ENCODE data around the gene SIN3A. TPM values are rescaled to one million over a fixed set of nuclear protein-coding genes. Genes with fewer than 3 reads are reported as not detected.
"Not testable (repeated sequence)": the region's sequence is repeated elsewhere in the genome, so short reads cannot be mapped to it uniquely, and the experiment has no call there.

SIN3A gene
- polyA plus RNA-seq, 1 experiment: 39.5 TPM

- H3K27me3 ChIP-seq (ENCODE audit: control insufficient read depth, insufficient read depth, low read length): no peaks in the 10 kb centered on the region
- no peak overlapping the region for H3K4me3 ChIP-seq (ENCODE audit: low read depth, low read length)
- POLR2A ChIA-PET: no interaction called here
- H3K36me3 ChIP-seq (ENCODE audit: control insufficient read depth, insufficient read depth, low read length): peaks cover 5% of the 10 kb centered on the region
- no peak for DNase-seq (ENCODE audit: low read depth)
- CTCF ChIA-PET: no interaction called here
- TF ChIP-seq CTCF (IDR thresholded peaks at IDR 0.05; ENCODE audit: insufficient read depth, low read depth, low read length): no peak
Observed at GRCh38 chr15:75479670-75480069, 28.2 kb upstream of the SIN3A start.

GRCh38 chr15:75477094-75477493, 25.6 kb upstream of the SIN3A start:
- DNase-seq (ENCODE audit: low read depth); H3K27me3 ChIP-seq (ENCODE audit: control insufficient read depth, insufficient read depth, low read length); POLR2A ChIA-PET; CTCF ChIA-PET; H3K36me3 ChIP-seq (ENCODE audit: control insufficient read depth, insufficient read depth, low read length); H3K4me3 ChIP-seq (ENCODE audit: low read depth, low read length): not testable (repeated sequence)

- TF ChIP-seq CTCF (IDR thresholded peaks at IDR 0.05; ENCODE audit: insufficient read depth, low read depth, low read length): no peak
- CTCF ChIA-PET: no interaction called here
- no peak for DNase-seq (ENCODE audit: low read depth)
- H3K36me3 ChIP-seq (ENCODE audit: control insufficient read depth, insufficient read depth, low read length): peaks cover 19% of the 10 kb centered on the region
- H3K27me3 ChIP-seq (ENCODE audit: control insufficient read depth, insufficient read depth, low read length): no peaks in the 10 kb centered on the region
- no peak overlapping the region for H3K4me3 ChIP-seq (ENCODE audit: low read depth, low read length)
- POLR2A ChIA-PET: no interaction called here
Observed at GRCh38 chr15:75468913-75469598, 17.6 kb upstream of the SIN3A start.

- ChIA-PET POLR2A (no interaction called here), CTCF (interaction anchor here (0.5 kb wide), 1 partner anchor 77 kb away, joined by 4 read pairs; no protein-coding TSS in a partner anchor)
- Histone ChIP-seq H3K27me3 (ENCODE audit: control insufficient read depth, insufficient read depth, low read length) (no peaks in the 10 kb centered on the region), H3K4me3 (ENCODE audit: low read depth, low read length) (no peak overlapping the region), H3K36me3 (ENCODE audit: control insufficient read depth, insufficient read depth, low read length) (no peaks in the 10 kb centered on the region)
- DNase-seq (ENCODE audit: low read depth): no peak
- TF ChIP-seq CTCF (IDR thresholded peaks at IDR 0.05; ENCODE audit: insufficient read depth, low read depth, low read length): no peak
Observed at GRCh38 chr15:75460646-75461045, 9.2 kb upstream of the SIN3A start.

GRCh38 chr15:75459581-75459980, 8.1 kb upstream of the SIN3A start:
- DNase-seq (ENCODE audit: low read depth): no peak
- ChIA-PET CTCF (interaction anchor here (1.0 kb wide), 1 partner anchor 226 kb away, joined by 3 read pairs; no protein-coding TSS in a partner anchor), POLR2A (no interaction called here)
- H3K27me3 ChIP-seq (ENCODE audit: control insufficient read depth, insufficient read depth, low read length): no peaks in the 10 kb centered on the region
- H3K36me3 ChIP-seq (ENCODE audit: control insufficient read depth, insufficient read depth, low read length): no peaks in the 10 kb centered on the region
- no peak for TF ChIP-seq CTCF (IDR thresholded peaks at IDR 0.05; ENCODE audit: insufficient read depth, low read depth, low read length)
- no peak overlapping the region for H3K4me3 ChIP-seq (ENCODE audit: low read depth, low read length)

GRCh38 chr15:75456710-75457109, 5.2 kb upstream of the SIN3A start:
- no peak for TF ChIP-seq CTCF (IDR thresholded peaks at IDR 0.05; ENCODE audit: insufficient read depth, low read depth, low read length)
- ChIA-PET POLR2A (no interaction called here), CTCF (interaction anchor here (1.0 to 2.5 kb wide), 4 partner anchors 52 to 238 kb away, joined by 3 to 9 read pairs (median 6); partner anchors contain the start of gene MAN2C1)
- H3K4me3 ChIP-seq (ENCODE audit: low read depth, low read length): peak overlapping the region; percentile 59
- DNase-seq (ENCODE audit: low read depth): no peak
- no peaks in the 10 kb centered on the region for H3K36me3 ChIP-seq (ENCODE audit: control insufficient read depth, insufficient read depth, low read length)
- no peaks in the 10 kb centered on the region for H3K27me3 ChIP-seq (ENCODE audit: control insufficient read depth, insufficient read depth, low read length)
